HG03196 (cell line): Measurements from ENCODE around the gene D2HGDH.
"Not testable (repeated sequence)": the region's sequence is repeated elsewhere in the genome, so short reads cannot be mapped to it uniquely, and the experiment has no call there.

Experiments
- ATAC-seq: cut with Tn5 transposase; IDR thresholded peaks from one replicate; pipeline ENCODE4 v1.9.1; 2021; ENCODE audit not compliant: unreplicated experiment

The D2HGDH gene

GRCh38 chr2:241804326-241805229 lies 70.1 kb downstream of the D2HGDH start:
- no peak for ATAC-seq

GRCh38 chr2:241806217-241806616 lies 71.8 kb downstream of the D2HGDH start:
- ATAC-seq, result not testable (repeated sequence)

- ATAC-seq, result no peak
Measured at GRCh38 chr2:241808051-241808720, 73.8 kb downstream of the D2HGDH start.

- no peak for ATAC-seq
Measured at GRCh38 chr2:241808721-241809382, 74.4 kb downstream of the D2HGDH start, which contains the start of gene NEU4. TSS of gene NEU4 (plus strand) at chr2:241809193. CDS start at chr2:241814485, 5,292 bp downstream.

GRCh38 chr2:241809383-241810306 lies 75.2 kb downstream of the D2HGDH start:
- ATAC-seq, result no peak

- ATAC-seq, result no peak
Measured at GRCh38 chr2:241810307-241811200, 76.1 kb downstream of the D2HGDH start.

GRCh38 chr2:241811201-241811951 lies 76.9 kb downstream of the D2HGDH start:
- no peak for ATAC-seq

GRCh38 chr2:241811952-241812729 lies 77.7 kb downstream of the D2HGDH start:
- no peak for ATAC-seq

GRCh38 chr2:241812730-241813643 lies 78.6 kb downstream of the D2HGDH start:
- ATAC-seq, result no peak

- peak; percentile 40 for ATAC-seq
Measured at GRCh38 chr2:241813644-241814392, 79.4 kb downstream of the D2HGDH start.

- no peak for ATAC-seq
Measured at GRCh38 chr2:241814393-241814642, 79.9 kb downstream of the D2HGDH start.

GRCh38 chr2:241814643-241815476 lies 80.4 kb downstream of the D2HGDH start:
- no peak for ATAC-seq

GRCh38 chr2:241815477-241816430 lies 81.3 kb downstream of the D2HGDH start:
- no peak for ATAC-seq

GRCh38 chr2:241816431-241817121 lies 82.1 kb downstream of the D2HGDH start:
- no peak for ATAC-seq
